Limb (tissue), 2 donors: ENCODE results near the gene HCAR2.
"Not testable (repeated sequence)": the region's sequence is repeated elsewhere in the genome, so short reads cannot be mapped to it uniquely, and the experiment has no call there.

Experiments
- DNase-seq, 2 donors: peaks; one replicate each; pipeline ENCODE4 v3.0.0-alpha.2; 2016; ENCODE audit errors: extremely low spot score in 2 of 2

Gene HCAR2

DNA sequence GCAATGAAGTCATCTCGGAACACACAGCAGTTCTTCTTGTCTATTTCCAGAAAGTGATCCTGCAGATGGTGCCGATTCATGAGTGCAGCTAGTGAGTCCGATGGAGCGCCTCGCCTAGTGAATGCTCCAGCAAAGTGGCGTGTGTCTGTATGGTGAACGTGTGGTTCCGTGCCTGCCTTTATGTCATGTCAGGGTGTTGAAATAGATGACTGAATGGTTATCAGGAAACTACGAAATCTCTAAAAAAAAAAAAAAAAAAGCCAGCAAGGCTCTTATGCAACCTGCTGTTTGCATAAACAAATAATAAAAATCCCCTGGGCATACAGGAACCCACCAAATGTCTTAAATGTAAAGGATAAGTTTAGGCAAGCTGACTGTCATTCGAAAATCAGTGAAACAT lies 13.5 kb upstream of the HCAR2 start, which contains the start of gene HCAR3:
Gene HCAR3 (minus strand): TSS at position 154 of the 400 bp plus-strand sequence. CDS start 74 bp downstream, at position 80.
- DNase-seq: not testable (repeated sequence)

DNA sequence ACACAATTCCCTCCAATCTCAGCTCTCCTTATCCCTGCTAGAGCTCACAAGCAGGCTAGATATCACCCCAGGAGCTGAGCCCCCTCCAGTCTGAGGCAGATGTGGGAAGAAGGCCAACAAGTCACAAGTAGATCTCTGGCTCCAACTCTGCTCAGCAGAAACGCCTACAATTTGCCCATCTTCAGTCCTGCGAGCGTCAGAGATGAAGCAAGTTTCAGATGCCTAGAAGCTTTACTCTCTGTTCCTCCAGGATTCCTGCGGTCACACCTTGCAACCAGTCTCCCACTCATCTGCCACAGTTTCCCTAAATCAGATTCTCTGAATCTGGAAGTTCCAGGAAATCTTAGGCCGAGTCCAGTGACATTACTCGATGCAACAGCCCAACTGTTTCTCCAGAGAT lies 12.1 kb upstream of the HCAR2 start:
- not testable (repeated sequence) for DNase-seq

DNA sequence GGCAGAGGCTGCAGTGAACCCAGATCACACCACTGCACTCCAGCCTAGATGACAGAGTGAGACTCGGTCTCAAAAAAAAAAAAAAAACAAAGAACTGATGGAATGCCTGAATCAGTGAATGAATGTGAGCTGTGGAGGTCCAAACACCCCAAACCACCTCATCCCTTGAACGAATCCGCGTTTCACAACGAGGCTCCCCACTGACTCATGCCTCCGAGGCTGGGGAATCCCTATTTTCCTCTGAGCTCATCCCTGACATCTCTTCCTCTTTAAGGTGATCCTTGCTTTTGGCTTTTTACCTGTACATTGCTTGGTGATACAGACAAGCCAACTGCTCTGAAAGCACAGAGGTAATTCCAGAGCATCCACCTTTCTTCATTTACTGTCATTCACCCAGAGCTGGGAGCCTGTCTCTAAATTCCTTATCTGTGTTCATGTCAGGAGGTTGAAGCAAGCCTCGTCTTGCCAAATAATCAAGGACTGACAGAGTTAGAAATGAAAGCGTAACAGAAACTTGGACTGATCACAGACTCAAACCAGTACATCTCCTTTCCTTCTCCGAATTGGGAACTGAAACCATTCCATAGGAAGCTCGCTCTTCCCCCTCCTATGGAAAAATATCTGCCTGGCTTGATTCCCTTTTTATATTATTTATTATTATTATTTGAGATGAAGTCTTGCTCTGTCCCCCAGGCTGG lies 10.5 kb upstream of the HCAR2 start:
- not testable (repeated sequence) for DNase-seq

DNA sequence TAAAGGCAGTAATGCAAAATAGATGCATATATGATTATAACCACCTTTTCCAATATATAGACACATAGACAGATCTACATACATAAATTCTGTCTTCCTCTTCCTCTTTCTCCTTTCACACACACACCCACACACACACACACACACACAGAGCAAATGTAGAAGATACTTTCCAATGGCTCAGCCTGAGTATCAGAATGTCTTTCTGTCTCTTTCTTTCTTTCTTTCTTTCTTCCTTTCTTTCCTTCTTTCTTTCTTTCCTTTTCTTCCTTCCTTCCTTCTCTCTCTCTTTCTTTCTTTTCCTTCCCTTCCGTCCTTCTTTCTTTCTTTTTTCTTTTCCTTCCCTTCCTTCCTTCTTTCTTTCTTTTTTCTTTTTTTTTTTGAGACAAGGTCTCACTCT lies 8.1 kb upstream of the HCAR2 start:
- DNase-seq: not testable (repeated sequence)

DNA sequence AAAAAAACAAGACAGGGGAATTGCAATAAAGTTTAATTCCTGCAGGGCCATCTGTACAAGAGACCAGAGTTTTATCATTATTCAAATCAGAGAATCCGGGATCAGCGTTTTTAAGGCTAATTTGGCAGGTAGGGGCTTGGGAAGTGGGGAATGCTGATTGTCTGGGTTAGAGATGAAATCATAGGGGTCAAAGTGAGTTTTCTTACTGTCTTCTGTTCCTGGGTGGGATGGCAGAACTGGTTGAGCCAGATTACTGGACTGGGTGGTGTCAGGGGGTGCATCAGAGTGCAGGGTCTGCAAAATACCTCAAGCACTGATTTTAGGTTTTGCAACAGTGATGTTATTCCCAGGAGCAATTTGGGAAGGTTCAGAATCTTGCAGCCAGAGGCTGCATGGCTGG lies 7.2 kb upstream of the HCAR2 start:
- not testable (repeated sequence) for DNase-seq

DNA sequence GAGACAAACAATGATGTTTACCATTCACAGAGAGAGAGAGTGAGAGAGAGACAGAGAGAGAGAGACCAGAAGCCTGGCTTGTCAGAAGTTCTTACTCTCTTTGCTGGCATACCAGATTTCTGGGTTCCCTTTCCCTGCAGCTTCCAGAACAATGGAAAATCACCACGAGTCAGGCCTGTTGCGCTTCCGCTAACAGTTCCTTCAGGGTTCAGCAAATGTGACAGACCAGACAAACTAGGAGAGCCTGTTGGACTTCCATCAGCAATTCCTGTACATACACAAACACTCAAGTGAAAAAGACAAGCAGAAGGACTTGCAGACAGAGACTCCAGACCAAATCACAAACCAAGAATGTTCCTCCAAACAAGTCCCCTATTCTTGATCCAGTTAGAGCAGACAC lies 6.1 kb upstream of the HCAR2 start:
- DNase-seq: not testable (repeated sequence)

DNA sequence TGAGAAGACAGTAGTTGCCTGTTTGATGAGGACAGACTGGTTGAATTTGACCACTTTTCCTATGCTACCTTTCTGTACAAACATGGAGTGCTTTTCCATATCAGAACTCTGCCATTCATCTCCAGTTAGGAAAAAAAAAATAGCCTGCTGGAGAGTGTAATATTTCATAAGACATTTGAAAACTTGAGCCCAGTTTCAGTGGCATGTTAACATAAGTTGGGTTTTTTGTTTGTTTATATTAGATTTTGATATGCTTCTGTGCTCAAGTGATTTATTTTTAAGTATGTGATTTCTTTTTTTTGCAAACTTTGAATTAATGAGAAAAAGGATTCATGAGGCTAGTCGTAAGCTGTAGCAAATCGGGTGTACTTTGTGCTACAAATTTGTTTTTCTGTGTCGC lies 684 bp upstream of the HCAR2 start:
- DNase-seq: not testable (repeated sequence)

DNA sequence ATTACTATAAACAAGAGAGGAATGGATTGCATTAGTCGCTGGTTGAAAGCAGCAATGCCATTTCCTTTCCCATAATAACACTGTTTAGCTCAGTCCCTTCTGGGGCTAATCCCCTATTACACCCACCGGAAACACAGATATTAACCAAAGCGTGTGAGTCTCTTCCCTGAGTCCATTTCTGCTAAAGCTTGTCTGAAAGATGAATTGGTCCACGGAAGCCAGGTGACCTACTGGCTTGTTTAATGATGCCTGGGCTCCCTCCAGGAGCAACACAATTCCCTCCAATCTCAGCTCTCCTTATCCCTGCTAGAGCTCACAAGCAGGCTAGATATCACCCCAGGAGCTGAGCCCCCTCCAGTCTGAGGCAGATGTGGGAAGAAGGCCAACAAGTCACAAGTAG lies 1.7 kb downstream of the HCAR2 start:
- DNase-seq: peak in 1 of 2 donors; percentile 31

DNA sequence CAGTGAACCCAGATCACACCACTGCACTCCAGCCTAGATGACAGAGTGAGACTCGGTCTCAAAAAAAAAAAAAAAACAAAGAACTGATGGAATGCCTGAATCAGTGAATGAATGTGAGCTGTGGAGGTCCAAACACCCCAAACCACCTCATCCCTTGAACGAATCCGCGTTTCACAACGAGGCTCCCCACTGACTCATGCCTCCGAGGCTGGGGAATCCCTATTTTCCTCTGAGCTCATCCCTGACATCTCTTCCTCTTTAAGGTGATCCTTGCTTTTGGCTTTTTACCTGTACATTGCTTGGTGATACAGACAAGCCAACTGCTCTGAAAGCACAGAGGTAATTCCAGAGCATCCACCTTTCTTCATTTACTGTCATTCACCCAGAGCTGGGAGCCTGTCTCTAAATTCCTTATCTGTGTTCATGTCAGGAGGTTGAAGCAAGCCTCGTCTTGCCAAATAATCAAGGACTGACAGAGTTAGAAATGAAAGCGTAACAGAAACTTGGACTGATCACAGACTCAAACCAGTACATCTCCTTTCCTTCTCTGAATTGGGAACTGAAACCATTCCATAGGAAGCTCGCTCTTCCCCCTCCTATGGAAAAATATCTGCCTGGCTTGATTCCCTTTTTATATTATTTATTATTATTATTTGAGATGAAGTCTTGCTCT lies 3.0 kb downstream of the HCAR2 start:
- not testable (repeated sequence) for DNase-seq

DNA sequence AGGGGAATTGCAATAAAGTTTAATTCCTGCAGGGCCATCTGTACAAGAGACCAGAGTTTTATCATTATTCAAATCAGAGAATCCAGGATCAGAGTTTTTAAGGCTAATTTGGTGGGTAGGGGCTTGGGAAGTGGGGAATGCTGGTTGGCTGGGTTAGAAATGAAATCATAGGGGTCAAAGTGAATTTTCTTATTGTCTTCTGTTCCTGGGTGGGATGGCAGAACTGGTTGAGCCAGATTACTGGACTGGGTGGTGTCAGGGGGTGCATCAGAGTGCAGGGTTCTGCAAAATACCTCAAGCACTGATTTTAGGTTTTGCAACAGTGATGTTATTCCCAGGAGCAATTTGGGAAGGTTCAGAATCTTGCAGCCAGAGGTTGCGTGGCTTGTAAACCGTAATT lies 6.2 kb downstream of the HCAR2 start:
- not testable (repeated sequence) for DNase-seq

DNA sequence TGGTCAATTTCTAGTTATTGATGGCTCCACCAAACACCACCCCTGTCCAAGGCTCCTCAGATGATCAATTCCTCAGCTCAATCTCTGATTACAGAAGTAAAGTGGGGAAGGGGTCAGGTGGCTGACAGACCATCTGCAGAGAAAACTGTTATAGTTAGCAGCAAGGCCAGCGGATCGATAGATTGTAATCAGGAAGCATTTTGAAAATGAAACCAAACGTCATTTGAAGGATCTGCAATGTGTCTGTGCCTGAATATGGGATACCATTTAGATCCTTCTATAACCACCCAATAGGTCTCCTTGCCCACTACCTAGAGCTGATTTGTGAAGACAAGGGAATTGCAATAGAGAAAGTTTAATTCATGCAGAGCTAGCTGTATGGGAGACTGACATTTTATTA lies 11.6 kb downstream of the HCAR2 start:
- no peak for DNase-seq

DNA sequence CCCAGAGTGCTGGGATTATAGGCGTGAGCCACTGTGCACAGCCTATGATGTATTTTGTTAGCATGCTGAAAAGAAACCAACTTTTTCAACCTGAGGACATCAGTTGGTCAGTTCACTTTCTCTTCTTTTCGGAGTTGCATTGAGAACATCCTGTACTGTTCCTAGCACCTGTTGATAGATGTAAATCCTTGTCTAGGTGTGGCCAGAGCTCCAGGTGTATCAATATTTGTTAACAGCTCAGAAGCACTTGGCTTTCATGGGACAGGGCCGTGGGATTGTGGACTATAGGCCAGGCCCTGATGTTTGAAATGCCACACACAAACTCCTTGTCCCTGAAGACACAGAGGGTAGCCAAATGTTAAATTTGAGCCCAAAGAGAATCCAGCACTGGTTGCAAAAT lies 14.9 kb downstream of the HCAR2 start:
- no peak for DNase-seq

DNA sequence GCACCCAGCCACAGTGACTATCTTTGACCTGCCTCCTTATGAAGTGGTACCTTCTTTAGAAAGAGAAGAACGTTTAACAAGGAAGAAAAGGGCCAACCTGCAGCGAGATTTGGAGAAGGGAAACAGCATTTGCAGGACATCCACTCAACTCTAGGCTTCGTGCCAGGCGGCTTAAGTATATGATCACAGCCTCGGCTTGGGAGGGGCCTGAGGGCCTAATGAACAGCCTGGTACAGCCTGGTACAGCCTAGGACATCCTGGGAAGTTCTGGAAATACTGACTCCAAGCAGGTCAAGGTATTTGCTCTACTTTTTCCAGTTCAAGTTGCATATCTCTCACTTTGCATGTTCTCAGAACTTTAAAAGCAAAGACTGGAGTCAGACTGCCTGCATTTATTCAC lies 16.1 kb downstream of the HCAR2 start:
- DNase-seq: no peak

DNA sequence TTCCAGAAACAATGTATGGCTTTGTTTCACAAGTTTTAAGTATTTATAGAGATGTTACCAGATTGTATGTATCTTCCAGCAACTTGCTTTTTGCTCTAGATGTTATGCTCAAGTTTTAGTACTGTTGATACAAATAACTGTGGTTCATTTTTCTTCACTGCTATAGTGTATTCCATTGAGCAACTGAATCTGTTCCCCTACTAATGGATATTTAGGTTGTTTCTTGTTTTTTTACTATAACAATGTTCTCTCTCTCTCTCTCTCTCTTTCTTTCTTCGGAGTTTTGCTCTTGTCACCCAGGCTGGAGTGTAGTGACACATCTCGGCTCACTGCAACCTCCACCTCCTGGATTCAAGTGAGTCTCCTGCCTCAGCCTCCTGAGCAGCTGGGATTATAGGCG lies 16.6 kb downstream of the HCAR2 start:
- no peak for DNase-seq

DNA sequence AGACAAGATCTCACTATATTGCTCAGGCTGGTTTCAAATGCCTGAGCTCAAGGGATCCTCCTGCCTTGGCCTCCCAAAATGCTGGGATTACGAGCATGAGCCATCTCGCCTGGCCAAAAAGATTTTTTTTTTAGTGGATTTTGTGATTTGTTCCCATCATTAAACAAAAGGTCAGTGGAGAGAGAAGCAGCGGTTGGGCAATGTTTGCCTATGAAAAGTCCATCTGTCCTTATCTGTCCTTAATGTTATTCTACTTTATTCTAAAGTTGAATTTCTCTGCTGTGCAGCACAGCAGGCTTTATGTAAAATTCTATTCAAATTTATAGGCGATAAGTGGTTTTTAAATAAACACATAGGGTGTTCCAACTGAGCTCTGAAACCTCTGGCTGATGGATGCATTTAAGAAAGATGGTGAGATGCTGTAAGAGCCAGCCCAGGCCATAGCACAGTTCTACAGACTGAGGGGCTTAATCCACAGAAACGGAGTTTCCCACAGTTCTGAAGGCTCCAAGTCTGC lies 18.8 kb downstream of the HCAR2 start:
- DNase-seq: no peak

DNA sequence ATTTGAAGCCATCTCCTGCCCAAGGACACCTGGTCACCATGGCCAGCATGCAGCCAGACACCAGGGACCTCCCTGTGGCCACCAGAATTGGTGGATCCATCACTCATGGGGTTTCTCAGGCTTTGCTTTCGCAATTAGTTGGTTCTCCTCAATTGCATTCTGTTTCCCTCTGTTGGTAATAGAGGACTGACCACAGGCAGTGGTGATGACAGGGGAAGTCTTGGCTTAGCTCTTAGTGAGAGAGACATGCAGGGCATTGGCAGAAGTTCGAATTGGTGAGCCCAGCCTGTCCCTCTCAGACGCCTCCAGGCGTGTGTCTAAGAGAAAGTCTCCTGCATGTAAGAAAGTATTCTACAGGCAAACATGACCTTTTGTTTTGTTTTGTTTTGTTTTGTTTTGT lies 21.3 kb downstream of the HCAR2 start:
- DNase-seq: no peak

DNA sequence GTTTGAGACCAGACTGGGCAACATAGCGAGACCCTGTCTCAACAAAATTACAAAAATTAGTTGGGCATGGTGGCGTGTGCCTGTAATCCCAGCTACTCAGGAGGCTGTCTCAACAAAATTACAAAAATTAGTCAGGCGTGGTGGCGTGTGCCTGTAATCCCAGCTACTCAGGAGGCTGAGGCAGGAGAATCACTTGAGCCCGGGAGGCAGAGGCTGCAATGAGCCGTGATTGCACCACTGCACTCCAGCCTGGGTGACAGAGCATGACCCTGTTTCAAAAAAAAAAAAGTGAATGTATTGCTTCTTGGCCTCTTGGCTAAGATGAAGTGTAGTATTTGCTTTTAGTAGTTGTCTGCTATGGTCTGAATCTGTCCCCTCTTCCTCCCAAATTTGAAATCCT lies 22.2 kb downstream of the HCAR2 start:
- DNase-seq: not testable (repeated sequence)

DNA sequence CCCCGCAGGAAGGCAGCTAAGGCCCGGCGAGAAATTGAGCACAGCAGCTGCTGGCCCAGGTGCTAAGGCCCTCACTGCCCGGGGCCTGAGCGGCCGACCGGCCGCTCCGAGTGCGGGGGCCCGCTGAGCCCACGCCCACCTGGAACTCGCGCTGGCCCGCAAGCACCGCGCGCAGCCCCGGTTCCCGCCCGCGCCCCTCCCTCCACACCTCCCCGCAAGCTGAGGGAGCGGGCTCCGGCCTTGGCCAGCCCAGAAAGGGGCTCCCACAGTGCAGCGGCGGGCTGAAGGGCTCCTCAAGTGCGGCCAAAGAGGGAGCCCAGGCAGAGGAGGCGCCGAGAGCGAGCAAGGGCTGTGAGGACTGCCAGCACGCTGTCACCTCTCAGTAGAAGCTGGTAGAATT lies 26.4 kb downstream of the HCAR2 start:
- DNase-seq: not testable (repeated sequence)

DNA sequence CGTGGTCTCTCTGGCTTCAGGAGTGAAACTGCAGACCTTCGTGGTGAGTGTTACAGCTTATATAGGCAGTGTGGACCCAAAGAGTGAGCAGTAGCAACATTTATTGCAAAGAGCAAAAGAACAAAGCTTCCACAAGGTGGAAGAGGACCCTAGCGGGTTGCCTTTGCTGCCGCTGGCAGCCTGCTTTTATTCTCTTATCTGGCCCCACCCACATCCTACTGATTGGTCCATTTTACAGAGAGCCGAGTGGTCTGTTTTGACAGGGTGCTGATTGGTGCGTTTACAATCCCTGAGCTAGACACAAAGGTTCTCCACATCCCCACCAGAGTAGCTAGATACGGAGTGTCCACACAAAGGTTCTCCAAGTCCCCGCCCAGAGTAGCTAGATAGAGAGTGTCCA lies 27.1 kb downstream of the HCAR2 start:
- DNase-seq: not testable (repeated sequence)

DNA sequence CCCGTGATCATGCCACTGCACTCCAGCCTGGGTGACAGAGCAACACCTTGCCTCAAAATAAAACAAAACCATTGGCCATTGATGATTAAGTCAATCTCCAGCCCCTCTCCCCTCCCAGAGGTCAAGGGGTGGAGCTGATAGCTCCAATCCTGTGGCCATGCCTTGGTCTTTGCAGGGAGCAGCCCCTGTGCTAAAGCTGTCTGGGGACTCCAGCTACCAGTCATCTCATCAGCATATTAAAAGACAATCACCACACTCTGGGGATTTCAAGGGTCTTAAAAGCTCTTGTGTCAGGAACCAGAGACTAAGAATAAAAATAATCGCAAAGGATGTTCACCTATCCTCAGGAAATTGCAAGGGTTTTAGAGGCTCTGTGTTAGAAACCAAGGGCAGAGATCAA lies 30.6 kb downstream of the HCAR2 start:
- DNase-seq: no peak

DNA sequence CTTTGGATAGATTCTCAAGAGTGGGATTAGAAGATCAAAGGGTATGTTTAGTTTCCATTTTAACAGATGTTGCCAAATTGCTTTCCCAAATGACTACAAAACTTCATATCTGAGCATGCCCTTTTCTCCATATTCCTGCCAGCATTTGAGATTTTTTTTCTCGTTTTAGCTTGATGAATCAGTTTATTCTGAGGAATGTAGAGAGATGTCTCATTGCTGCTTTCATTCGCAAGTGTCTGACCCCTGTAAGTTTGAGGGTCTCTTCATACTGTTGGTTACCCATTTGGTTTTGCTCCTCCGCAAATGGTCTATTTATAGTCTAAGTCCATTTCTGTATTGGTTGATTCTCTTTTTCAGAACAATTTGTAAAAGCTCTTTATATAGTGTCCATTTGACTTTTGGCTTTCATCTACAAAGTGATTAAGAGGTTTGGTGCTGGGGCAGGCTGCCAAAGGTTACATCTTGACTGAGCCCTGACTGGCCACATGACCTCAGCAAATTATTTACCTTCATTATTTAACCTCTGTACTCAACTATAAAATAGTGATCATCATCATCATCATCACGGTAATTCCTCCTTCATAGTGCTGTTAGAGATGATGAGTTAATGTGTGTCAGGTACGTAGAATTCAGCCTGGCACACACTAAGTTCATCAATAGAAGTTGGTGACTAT lies 33.6 kb downstream of the HCAR2 start:
- no peak for DNase-seq

DNA sequence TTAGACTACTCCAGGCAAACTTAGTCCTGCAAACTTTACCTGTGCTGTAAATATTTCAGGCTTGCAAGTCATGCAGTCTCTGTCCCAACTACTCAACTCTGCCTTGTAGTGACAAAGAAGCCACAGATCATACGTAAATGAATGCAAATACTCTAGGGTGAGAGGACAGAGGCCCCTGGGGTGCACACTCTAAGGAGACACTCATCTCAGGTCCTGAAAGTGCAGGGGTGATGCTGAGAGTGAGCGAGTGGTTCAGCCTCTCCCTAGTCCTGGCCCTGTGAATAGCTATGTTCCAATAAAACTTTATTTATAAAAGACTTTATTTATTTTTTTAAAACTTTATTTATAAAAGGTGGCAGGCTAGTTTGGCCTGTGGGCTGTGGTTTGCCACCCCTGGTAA lies 34.9 kb downstream of the HCAR2 start:
- DNase-seq: no peak
